ENCODE results near the gene FMN1.

DNA sequence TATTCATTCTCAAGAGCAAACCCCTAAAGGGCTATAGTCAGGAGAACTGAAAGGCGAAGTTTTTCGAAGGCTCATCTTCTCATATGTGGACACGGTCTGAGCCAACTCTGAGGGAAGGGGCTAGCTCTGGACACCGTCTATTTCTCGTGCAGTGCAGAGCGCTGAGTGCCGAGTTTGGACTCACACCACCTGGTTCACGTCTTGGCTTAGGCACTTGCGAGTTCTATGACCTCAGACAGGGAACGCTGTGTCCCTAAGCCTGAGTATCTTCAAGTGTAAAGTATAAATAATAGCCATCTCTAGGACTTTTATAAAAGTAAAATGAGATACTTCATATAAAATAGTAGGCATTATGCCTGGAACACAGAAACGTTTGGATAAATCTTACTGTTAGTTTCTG is 223.7 kb downstream of the FMN1 start:
- TF ChIP-seq EZH2 (IDR thresholded peaks at IDR 0.05; ENCODE audit: insufficient read depth, poor library complexity, severe bottlenecking), result no peak
- TF ChIP-seq EZH2phosphoT487 (IDR thresholded peaks at IDR 0.05; ENCODE audit: insufficient read depth, low read depth), result no peak
